PFSK-1 (cell line): ENCODE measurements around the gene GSN. TPM values are rescaled to one million over a fixed set of nuclear protein-coding genes. Genes with fewer than 3 reads are reported as not detected.

Experiments used
- FOXP2 ChIP-seq: optimal IDR thresholded peaks from 2 replicates; pipeline ENCODE3; 2011; ENCODE audit warnings: borderline replicate concordance, control low read depth, inconsistent platforms; ENCODE audit not compliant: insufficient read depth; ENCODE audit errors: extremely low read length, extremely low read depth
- POLR2AphosphoS5 ChIP-seq: IDR thresholded peaks from 2 replicates; pipeline ENCODE4 v1.6.1; 2012; ENCODE audit warnings: low read depth, mild to moderate bottlenecking, control low read depth, low read length, moderate library complexity
- SIN3A ChIP-seq: IDR thresholded peaks from 2 replicates; pipeline ENCODE4 v1.6.1; 2012; ENCODE audit warnings: mild to moderate bottlenecking, low read length, moderate library complexity, borderline replicate concordance; ENCODE audit not compliant: insufficient read depth
- TAF1 ChIP-seq: IDR thresholded peaks from 2 replicates; pipeline ENCODE4 v1.6.1; 2012; ENCODE audit warnings: low read length, control low read depth, borderline replicate concordance; ENCODE audit not compliant: insufficient read depth
- polyA plus RNA-seq: library from polyadenylated mRNA; unstranded; fragments of >200 nt; gene quantifications from one replicate; pipeline ENCODE4 v1.2.1, GENCODE V29; 2012; ENCODE audit warnings: low read depth, missing spikeins; ENCODE audit not compliant: insufficient read length
- TF ChIP-seq, protein P1 (sequence below), 2 experiments: IDR thresholded peaks; 2 replicates each; pipeline versions ENCODE4 v1.6.1 to v1.8.0; 2011 to 2012; ENCODE audit warnings: low read depth in 2 of 2, low read length in 2 of 2, control low read depth in 1 of 2, inconsistent platforms in 1 of 2, mild to moderate bottlenecking in 1 of 2, moderate library complexity in 1 of 2; ENCODE audit not compliant: insufficient read depth in 1 of 2

GSN gene
- 5.4 TPM for polyA plus RNA-seq

DNA sequence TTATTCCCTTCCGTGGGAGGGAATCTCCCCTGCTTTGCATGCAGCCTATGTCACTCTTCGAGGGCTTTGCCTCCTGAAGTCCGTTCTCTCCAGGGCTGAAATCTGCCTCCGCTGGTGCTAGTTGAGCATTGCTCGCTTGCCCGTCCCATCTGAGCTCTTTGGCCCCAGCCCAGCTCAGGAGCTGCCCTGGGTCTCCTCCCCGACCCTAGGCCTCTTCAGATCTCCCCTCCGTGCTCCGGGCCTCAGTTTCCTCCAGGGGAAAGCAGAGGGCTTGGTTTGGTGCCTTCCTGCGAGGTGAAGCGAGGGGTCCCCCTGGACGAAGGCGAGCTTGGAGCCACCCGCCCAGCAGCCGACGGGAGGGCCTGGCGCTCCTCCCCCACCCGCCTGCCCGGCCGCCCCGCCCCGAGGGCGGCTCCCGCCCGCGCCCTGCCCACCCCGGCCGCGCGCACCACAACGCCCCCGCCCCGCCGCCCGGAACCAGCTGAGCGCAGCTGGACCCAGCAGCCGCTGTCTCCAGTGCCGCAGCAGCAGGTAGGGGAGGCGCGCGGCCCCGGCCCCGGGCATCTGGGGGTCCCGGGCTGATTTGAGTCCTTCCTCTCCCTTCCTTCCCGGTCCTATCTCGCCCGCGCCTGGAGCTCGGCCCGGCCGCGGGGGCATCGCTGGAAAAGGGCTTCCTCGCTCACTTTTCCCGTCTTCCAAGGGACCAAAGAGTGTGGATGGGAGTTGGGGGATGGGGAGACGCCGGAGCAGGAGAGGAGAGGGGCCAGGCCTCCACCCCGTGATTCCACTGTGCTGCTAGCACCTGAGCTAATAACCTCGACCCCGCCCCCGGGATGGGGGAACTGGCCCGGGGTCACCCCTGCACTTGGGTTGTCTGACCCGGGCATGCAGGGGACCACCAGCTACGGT is at the start of gene GSN:
Gene GSN, plus strand, starts transcription at position 474 of the 909 bp plus-strand sequence. CDS start 33,810 bp downstream, outside the sequence.
- TF ChIP-seq POLR2AphosphoS5 (peak; percentile 35; the same call in 1 of the 2 replicates), FOXP2 (no peak), SIN3A (no peak)

DNA sequence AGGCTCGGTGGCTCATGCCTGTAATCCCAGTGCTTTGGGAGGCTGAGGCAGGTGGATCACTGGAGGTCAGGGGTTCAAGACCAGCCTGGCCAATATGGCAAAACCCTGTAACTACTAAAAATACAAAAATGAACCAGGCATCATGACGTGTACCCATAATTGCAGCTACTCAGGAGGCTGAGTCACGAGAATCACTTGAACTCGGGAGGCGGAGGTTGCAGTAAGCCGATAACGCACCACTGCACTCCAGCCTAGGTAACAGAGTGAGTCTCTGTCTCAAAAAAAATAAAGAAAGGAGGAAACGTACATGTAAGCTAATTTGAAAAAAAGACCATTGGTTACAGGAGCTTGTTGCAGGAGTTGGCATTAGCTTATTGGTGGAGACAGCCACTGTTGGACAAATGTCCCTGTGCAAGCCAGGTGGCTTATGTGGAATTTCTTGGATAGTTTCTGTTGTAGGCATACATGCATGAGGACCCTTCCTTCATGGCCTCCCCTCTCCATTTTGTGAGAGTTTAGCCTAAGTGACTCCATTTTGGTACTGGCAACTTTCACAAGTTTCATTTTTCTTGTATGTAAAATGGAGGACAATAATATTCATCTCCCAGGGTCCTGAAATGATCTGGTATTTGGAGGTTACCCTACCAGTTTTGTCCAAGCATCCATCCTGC is 49.5 kb upstream of the GSN start:
- TF ChIP-seq FOXP2, result no peak
- TF ChIP-seq, protein P1, sequence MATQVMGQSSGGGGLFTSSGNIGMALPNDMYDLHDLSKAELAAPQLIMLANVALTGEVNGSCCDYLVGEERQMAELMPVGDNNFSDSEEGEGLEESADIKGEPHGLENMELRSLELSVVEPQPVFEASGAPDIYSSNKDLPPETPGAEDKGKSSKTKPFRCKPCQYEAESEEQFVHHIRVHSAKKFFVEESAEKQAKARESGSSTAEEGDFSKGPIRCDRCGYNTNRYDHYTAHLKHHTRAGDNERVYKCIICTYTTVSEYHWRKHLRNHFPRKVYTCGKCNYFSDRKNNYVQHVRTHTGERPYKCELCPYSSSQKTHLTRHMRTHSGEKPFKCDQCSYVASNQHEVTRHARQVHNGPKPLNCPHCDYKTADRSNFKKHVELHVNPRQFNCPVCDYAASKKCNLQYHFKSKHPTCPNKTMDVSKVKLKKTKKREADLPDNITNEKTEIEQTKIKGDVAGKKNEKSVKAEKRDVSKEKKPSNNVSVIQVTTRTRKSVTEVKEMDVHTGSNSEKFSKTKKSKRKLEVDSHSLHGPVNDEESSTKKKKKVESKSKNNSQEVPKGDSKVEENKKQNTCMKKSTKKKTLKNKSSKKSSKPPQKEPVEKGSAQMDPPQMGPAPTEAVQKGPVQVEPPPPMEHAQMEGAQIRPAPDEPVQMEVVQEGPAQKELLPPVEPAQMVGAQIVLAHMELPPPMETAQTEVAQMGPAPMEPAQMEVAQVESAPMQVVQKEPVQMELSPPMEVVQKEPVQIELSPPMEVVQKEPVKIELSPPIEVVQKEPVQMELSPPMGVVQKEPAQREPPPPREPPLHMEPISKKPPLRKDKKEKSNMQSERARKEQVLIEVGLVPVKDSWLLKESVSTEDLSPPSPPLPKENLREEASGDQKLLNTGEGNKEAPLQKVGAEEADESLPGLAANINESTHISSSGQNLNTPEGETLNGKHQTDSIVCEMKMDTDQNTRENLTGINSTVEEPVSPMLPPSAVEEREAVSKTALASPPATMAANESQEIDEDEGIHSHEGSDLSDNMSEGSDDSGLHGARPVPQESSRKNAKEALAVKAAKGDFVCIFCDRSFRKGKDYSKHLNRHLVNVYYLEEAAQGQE (IDR thresholded peaks at IDR 0.05; ENCODE audit: insufficient read depth in 1 of 2, low read depth in 2 of 2, low read length in 2 of 2), result no peak
- no peak for TF ChIP-seq POLR2AphosphoS5
- TF ChIP-seq TAF1, result no peak
- TF ChIP-seq SIN3A, result no peak

DNA sequence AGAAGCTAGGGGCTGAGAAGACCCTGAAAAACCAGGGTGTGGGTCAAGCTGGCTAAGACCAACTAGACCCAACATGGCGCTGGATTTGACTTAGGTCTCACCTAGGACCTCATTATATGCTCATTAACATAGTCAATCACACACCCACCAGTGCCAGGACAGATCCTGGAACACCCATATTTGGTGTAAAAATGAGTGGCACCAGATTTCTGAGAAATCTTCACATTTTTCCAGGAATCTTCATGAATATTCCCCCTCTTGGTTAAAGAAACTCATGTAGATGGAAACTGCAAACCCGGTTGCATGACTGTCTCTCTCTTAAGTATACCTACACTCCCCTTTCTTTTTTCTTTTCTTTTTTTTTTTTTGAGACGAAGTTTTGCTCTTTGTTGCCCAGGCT is 48.4 kb upstream of the GSN start:
- no peak for TF ChIP-seq TAF1
- TF ChIP-seq FOXP2, result no peak
- no peak for TF ChIP-seq SIN3A
- no peak for TF ChIP-seq POLR2AphosphoS5
- TF ChIP-seq, protein P1 (IDR thresholded peaks at IDR 0.05; ENCODE audit: insufficient read depth in 1 of 2, low read depth in 2 of 2, low read length in 2 of 2), result no peak

DNA sequence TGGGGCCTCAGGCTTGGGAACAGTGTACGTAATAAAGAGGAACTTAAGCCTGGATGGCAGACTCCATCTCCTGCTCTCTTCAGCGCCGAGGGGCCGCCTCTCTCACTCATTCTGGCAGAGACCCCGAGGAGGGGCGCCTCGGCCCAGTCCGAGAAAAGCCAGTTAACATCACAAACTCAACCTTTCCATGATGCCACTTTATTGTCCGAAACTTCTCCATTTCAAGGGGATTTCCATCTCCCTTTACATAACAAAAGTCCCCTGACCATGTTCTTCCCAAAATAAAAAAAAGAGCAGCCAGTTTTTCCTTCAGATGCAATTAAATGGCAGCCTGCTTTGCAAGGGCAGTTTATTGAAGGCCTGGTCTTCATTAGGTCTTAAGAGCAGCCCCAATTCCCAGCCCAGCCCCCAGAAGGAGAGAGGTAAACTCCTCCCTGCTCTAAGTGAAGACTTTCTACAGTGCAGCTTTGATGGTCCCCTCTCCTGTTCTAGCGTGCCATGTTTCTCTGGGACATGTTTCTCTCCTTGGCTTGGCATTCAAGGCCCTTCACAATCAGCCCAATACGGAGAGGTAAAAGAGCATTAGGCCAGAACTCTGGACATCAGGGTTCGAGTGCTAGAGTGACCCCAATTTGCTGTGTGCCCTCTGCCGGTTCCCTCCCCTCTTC is 46.8 kb upstream of the GSN start:
- TF ChIP-seq TAF1, result no peak
- TF ChIP-seq, protein P1 (IDR thresholded peaks at IDR 0.05; ENCODE audit: insufficient read depth in 1 of 2, low read depth in 2 of 2, low read length in 2 of 2), result no peak
- no peak for TF ChIP-seq FOXP2
- no peak for TF ChIP-seq POLR2AphosphoS5
- TF ChIP-seq SIN3A, result no peak

DNA sequence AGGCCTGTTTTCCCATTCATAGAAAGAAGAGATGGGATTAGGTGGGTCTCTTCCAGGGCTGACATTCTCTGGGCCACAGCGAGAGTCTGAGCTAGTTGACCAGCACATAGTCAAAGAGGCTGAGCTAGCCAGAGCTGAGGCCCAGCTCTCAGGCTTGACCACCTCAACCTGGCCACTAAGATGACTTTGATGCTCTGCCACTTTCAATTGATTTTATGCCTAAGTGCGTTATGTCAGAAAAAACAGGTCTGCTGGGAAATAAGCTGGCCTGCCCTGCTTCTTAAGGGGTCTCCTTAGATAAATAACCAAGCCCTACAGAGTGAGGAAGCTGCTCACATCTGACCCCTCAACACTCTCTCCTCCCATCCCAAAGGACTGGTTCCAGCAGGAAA is 46.3 kb upstream of the GSN start:
- TF ChIP-seq POLR2AphosphoS5, result no peak
